Coronary artery (tissue), 2 donors: ENCODE measurements around the gene TMEM63C.
"Not testable (repeated sequence)": the region's sequence is repeated elsewhere in the genome, so short reads cannot be mapped to it uniquely, and the experiment has no call there.

Experiments
- DNase-seq: peaks from one replicate; pipeline ENCODE4 v3.0.0-alpha.2; 2017; ENCODE audit warnings: low spot score
- H3K27ac ChIP-seq, 2 donors: fragments of 200-600 bp; sonication (generic); one replicate each; pipeline ENCODE4 v1.5.1; 2016 to 2019
- H3K4me3 ChIP-seq: fragments of 200-600 bp; sonication (generic); 2 replicates; pipeline ENCODE4 v1.5.1; 2016; ENCODE audit warnings: mild to moderate bottlenecking, moderate library complexity
- CTCF ChIP-seq: fragments of 200-600 bp; sonication (generic); IDR thresholded peaks from one replicate; pipeline ENCODE4 v1.5.1; 2019; ENCODE audit warnings: antibody characterized with exemption

Gene TMEM63C

GRCh38 chr14:77275601-77276017, 94.0 kb downstream of the TMEM63C start:
- DNase-seq = no peak
- no peak for TF ChIP-seq CTCF
- H3K27ac ChIP-seq = no peak overlapping the region
- no peak overlapping the region for H3K4me3 ChIP-seq

DNA sequence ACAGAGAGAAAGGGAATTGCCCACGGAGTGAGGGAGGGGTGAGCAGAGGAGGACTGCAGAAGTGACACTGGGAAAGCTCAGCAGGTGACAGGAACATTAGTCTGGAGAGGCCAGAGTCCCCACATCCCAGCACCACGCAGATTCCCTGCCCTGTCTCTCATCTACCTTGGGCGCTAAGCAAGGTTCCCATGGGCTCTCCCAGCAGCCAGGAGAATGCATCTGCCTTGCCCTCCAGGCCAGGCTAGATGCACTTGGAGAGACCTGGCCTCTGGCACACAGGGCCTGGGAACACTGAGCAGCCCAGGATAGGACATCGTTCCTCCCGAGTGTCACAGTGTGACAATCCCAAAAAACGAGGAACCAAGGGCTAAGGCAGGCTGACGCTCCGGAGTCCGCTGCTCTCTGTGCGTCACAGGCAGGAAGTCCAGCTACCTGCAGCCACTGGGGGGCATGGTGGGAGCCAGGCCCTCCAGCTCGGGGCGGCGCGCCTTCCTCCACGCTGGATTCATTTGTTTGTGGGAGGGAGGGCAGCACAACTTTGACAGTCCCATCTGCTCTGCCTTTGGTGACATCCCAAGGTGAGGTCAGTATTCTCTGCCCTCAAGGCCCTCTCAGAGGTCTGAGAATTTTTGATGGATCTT, 94.8 kb downstream of the TMEM63C start:
- DNase-seq = no peak
- Histone ChIP-seq H3K27ac (no peak overlapping the region), H3K4me3 (no peak overlapping the region)
- TF ChIP-seq CTCF = no peak

DNA sequence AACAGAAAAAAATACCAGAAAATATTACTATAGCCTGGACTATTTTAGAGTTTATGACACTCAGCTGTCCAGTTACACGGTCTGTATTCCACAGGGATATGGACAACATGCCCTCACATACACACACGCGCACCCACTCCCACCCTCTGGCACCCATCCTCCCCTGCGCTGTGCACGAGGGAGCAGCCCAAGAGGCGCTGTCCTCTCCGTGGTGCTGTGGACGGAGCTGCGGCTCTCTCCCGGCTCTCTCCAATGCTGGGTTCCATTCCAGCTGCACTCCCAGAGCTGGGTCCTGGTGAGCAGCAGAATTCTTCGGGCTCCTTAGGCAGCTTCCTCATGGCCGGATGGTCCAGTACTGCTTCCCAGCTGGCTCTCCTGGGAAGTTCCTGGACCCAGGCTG, 95.4 kb downstream of the TMEM63C start:
- Histone ChIP-seq H3K27ac (no peak overlapping the region), H3K4me3 (no peak overlapping the region)
- no peak for TF ChIP-seq CTCF
- no peak for DNase-seq

DNA sequence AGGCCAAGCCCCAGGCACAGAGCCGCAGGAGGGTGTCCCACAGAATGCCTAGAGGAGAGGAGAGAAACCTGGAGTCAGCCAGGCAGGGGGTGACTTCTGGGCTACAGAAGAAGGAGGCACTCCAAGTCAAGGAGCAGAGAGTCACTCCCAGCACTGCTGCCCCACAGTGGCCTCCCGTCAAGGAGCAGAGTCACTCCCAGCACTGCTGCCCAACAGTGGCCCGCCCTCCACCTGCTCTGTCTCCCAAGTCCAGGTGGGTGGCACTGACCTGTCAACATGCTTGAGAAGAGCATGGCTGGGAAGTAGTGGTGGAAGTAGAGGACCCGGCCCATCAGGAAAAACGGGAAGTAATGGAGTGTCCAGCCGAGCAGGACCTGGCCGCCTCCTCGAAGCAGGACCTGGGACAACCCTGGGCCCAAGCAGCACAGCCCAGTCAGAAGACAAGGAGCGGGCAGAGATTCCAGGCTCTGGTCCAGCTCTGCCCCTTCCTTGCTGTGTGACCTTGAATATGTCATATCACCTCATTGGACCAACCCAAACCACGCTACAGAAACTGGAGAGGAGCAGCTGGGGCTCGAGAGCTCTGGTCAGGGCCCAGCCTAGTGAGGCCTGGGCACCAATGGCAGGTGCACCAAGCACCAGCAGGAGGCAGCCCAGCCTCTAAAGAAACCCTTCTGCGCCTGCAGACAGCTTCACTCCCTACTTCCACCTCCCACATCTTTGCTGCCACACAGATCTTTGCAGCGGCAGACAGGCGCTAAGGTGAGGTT, 97.0 kb downstream of the TMEM63C start:
- Histone ChIP-seq H3K4me3 (no peak overlapping the region), H3K27ac (no peak overlapping the region)
- no peak for TF ChIP-seq CTCF
- DNase-seq = no peak

- no peak overlapping the region for H3K4me3 ChIP-seq
- H3K27ac ChIP-seq = no peak overlapping the region
- no peak for DNase-seq
- TF ChIP-seq CTCF = no peak
Observed at GRCh38 chr14:77279719-77280118, 98.1 kb downstream of the TMEM63C start.

DNA sequence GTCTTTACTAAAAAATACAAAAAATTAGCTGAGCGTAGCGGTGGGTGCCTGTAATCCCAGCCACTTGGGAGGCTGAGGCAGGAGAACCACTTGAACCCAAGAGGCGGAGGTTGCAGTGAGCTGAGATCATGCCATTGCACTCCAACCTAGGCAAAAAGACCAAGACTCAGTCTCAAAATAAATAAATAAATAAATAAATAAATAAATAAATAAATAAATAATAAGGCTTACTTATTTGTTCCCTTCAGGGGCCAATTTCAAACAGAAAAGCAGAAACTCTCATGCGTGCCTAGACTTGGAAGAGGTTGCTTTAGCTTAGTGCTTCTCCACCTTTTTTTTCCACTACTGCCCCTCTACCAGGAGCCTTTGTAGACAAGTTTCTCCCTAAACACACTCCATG, 99.3 kb downstream of the TMEM63C start:
- H3K4me3 ChIP-seq, DNase-seq, H3K27ac ChIP-seq: not testable (repeated sequence)

- Histone ChIP-seq H3K27ac (no peak overlapping the region), H3K4me3 (no peak overlapping the region)
- TF ChIP-seq CTCF = no peak
- no peak for DNase-seq
Observed at GRCh38 chr14:77281852-77282410, 100.3 kb downstream of the TMEM63C start.
